Measurements from ENCODE around the gene LCK. TPM values are rescaled to one million over a fixed set of nuclear protein-coding genes. Genes with fewer than 3 reads are reported as not detected.

LCK gene
- total and polyA plus RNA-seq, 9 of the 15 experiments (the other 6 are each of a cell fraction or from before 2014, with no cell fraction given): 0.04 to 0.47 (median 0.13) TPM; not detected in 6

DNA sequence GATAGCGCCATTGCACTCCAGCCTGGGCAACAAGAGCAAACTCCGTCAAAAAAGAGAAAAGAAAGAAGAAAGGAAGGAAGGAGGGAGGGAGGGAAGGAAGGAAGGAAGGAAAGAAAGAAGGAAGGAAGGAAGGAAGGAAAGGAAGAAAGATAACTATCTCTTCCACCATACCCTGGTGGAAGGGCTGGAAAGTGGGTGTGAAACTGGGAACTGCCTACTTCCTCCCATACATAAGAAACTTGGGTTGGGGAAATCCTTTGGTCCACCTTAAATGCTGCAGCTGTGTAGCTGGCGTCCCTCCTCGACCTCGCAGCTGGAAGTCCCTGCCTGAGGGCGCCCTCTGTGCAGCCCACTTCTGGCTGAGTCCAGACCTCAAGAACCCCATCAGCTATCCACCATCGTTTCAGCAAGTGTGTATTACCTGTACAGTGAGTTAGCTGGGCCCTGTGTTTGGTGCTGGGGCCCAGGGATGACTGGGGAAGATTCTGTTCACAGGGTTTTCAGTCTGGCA lies 8.7 kb upstream of the LCK start (continued):
- TF ChIP-seq, protein P1, sequence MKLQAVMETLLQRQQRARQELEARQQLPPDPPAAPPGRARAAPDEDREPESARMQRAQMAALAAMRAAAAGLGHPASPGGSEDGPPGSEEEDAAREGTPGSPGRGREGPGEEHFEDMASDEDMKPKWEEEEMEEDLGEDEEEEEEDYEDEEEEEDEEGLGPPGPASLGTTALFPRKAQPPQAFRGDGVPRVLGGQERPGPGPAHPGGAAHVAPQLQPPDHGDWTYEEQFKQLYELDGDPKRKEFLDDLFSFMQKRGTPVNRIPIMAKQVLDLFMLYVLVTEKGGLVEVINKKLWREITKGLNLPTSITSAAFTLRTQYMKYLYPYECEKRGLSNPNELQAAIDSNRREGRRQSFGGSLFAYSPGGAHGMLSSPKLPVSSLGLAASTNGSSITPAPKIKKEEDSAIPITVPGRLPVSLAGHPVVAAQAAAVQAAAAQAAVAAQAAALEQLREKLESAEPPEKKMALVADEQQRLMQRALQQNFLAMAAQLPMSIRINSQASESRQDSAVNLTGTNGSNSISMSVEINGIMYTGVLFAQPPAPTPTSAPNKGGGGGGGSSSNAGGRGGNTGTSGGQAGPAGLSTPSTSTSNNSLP (IDR thresholded peaks at IDR 0.05; ENCODE audit: borderline replicate concordance, low read depth, low read length): no peak
- TF ChIP-seq, protein P2, sequence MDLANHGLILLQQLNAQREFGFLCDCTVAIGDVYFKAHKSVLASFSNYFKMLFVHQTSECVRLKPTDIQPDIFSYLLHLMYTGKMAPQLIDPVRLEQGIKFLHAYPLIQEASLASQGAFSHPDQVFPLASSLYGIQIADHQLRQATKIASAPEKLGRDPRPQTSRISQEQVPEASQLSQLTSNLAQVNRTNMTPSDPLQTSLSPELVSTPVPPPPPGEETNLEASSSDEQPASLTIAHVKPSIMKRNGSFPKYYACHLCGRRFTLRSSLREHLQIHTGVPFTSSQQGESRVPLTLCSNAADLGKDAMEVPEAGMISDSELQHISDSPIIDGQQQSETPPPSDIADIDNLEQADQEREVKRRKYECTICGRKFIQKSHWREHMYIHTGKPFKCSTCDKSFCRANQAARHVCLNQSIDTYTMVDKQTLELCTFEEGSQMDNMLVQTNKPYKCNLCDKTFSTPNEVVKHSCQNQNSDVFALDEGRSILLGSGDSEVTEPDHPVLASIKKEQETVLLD (IDR thresholded peaks at IDR 0.05): peak; percentile 50; the same call in 1 of the 2 replicates
- TF ChIP-seq, protein P3, sequence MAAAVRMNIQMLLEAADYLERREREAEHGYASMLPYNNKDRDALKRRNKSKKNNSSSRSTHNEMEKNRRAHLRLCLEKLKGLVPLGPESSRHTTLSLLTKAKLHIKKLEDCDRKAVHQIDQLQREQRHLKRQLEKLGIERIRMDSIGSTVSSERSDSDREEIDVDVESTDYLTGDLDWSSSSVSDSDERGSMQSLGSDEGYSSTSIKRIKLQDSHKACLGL (CRISPR knock-in tag; IDR thresholded peaks at IDR 0.05; ENCODE audit: borderline replicate concordance, poor library complexity, severe bottlenecking): no peak
- TF ChIP-seq ZNF212 (CRISPR knock-in tag; IDR thresholded peaks at IDR 0.05) (no peak), CCNT2 (IDR thresholded peaks at IDR 0.05; ENCODE audit: borderline replicate concordance, extremely low read depth, insufficient read length, low read depth, low read length) (no peak), GTF2E2 (tag; IDR thresholded peaks at IDR 0.05) (no peak), KDM5B (IDR thresholded peaks at IDR 0.05; ENCODE audit: insufficient replicate concordance, low read depth, low read length) (no peak), NFXL1 (CRISPR knock-in tag; IDR thresholded peaks at IDR 0.05) (no peak)
- TF ChIP-seq, protein P4, sequence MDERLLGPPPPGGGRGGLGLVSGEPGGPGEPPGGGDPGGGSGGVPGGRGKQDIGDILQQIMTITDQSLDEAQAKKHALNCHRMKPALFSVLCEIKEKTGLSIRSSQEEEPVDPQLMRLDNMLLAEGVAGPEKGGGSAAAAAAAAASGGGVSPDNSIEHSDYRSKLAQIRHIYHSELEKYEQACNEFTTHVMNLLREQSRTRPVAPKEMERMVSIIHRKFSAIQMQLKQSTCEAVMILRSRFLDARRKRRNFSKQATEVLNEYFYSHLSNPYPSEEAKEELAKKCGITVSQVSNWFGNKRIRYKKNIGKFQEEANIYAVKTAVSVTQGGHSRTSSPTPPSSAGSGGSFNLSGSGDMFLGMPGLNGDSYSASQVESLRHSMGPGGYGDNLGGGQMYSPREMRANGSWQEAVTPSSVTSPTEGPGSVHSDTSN (CRISPR knock-in tag; IDR thresholded peaks at IDR 0.05; ENCODE audit: low read depth): no peak
- TF ChIP-seq, protein P4 (tag; conservative IDR thresholded peaks at IDR 0.05; ENCODE audit: low read depth): no peak
- TF ChIP-seq, protein P5, sequence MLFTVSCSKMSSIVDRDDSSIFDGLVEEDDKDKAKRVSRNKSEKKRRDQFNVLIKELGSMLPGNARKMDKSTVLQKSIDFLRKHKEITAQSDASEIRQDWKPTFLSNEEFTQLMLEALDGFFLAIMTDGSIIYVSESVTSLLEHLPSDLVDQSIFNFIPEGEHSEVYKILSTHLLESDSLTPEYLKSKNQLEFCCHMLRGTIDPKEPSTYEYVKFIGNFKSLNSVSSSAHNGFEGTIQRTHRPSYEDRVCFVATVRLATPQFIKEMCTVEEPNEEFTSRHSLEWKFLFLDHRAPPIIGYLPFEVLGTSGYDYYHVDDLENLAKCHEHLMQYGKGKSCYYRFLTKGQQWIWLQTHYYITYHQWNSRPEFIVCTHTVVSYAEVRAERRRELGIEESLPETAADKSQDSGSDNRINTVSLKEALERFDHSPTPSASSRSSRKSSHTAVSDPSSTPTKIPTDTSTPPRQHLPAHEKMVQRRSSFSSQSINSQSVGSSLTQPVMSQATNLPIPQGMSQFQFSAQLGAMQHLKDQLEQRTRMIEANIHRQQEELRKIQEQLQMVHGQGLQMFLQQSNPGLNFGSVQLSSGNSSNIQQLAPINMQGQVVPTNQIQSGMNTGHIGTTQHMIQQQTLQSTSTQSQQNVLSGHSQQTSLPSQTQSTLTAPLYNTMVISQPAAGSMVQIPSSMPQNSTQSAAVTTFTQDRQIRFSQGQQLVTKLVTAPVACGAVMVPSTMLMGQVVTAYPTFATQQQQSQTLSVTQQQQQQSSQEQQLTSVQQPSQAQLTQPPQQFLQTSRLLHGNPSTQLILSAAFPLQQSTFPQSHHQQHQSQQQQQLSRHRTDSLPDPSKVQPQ (CRISPR knock-in tag; IDR thresholded peaks at IDR 0.05; ENCODE audit: borderline replicate concordance): no peak
- TF ChIP-seq, protein P6, sequence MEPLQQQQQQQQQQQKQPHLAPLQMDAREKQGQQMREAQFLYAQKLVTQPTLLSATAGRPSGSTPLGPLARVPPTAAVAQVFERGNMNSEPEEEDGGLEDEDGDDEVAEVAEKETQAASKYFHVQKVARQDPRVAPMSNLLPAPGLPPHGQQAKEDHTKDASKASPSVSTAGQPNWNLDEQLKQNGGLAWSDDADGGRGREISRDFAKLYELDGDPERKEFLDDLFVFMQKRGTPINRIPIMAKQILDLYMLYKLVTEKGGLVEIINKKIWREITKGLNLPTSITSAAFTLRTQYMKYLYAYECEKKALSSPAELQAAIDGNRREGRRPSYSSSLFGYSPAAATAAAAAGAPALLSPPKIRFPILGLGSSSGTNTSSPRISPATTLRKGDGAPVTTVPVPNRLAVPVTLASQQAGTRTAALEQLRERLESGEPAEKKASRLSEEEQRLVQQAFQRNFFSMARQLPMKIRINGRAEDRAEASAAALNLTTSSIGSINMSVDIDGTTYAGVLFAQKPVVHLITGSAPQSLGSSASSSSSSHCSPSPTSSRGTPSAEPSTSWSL (CRISPR knock-in tag; IDR thresholded peaks at IDR 0.05; ENCODE audit: borderline replicate concordance): no peak
- TF ChIP-seq, protein P7, sequence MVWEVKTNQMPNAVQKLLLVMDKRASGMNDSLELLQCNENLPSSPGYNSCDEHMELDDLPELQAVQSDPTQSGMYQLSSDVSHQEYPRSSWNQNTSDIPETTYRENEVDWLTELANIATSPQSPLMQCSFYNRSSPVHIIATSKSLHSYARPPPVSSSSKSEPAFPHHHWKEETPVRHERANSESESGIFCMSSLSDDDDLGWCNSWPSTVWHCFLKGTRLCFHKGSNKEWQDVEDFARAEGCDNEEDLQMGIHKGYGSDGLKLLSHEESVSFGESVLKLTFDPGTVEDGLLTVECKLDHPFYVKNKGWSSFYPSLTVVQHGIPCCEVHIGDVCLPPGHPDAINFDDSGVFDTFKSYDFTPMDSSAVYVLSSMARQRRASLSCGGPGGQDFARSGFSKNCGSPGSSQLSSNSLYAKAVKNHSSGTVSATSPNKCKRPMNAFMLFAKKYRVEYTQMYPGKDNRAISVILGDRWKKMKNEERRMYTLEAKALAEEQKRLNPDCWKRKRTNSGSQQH (CRISPR knock-in tag; IDR thresholded peaks at IDR 0.05): 0 out of 2 replicates have a peak, but pooled peaks have one; percentile 44

Data from K562 (cell line).